Measurements from ENCODE around the gene SCN5A.

- TF ChIP-seq CTCF (IDR thresholded peaks at IDR 0.05) (no peak), EZH2 (IDR thresholded peaks at IDR 0.05) (no peak), EZH2phosphoT487 (IDR thresholded peaks at IDR 0.05) (no peak)
These were observed 7.9 kb upstream of the SCN5A start for GRCh38 chr3:38657369-38657768.
